ENCODE measurements around the gene LDB2. TPM values are rescaled to one million over a fixed set of nuclear protein-coding genes. Genes with fewer than 3 reads are reported as not detected.

The LDB2 gene
- total RNA-seq, 2 donors from 2014 or later: 11.4 to 14.5 TPM

DNA sequence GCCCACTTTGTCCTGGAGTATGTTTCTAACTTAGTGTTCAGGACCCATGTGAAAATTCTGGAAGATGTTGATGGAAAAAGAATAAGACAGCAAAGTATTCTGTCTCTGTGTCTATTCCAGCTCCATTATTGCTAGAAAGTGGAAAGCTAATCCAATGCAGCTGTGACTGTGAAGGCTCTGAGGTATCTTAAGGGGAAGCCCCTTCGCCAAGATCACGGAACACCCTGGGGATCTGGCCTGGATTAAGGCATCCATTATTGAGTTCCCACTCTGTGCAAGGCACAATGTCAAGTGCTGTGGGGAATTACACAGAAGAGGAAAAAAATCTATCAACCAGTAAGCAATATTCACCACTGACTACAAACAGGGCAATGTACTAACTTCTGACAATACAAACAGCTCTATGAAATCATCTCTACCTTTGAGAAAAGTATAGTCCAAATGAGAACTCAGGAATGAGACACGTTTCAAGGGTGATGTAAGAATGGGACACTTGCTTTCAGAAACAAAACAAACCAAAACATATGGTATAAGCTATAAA is 222.1 kb downstream of the LDB2 start:
- H3K27ac Mint-ChIP-seq: no peak overlapping the region
- H3K9ac ChIP-seq (ENCODE audit: extremely low read depth, low read length, poor library complexity, severe bottlenecking): no peak overlapping the region
- H3K9me3 ChIP-seq (ENCODE audit: control insufficient read depth, low read length): no peaks in the 10 kb centered on the region
- TF ChIP-seq, protein P1, sequence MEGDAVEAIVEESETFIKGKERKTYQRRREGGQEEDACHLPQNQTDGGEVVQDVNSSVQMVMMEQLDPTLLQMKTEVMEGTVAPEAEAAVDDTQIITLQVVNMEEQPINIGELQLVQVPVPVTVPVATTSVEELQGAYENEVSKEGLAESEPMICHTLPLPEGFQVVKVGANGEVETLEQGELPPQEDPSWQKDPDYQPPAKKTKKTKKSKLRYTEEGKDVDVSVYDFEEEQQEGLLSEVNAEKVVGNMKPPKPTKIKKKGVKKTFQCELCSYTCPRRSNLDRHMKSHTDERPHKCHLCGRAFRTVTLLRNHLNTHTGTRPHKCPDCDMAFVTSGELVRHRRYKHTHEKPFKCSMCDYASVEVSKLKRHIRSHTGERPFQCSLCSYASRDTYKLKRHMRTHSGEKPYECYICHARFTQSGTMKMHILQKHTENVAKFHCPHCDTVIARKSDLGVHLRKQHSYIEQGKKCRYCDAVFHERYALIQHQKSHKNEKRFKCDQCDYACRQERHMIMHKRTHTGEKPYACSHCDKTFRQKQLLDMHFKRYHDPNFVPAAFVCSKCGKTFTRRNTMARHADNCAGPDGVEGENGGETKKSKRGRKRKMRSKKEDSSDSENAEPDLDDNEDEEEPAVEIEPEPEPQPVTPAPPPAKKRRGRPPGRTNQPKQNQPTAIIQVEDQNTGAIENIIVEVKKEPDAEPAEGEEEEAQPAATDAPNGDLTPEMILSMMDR (conservative IDR thresholded peaks at IDR 0.05): no peak
- H3K4me1 Mint-ChIP-seq: peaks cover 4% of the 10 kb centered on the region
- H3K4me3 ChIP-seq (ENCODE audit: low read length): no peak overlapping the region
- DNase-seq: no peak
- H3K27ac ChIP-seq (ENCODE audit: low read depth, low read length): no peak overlapping the region
- no peaks in the 10 kb centered on the region for H3K27me3 ChIP-seq (ENCODE audit: control insufficient read depth, insufficient read depth, low read length, poor library complexity, severe bottlenecking)
- 95 to 100% methylated on average over 1 to 3 of the region's 3 CpGs for WGBS, 2 experiments (ENCODE audit: insufficient coverage in 1 of 2, insufficient read length in 1 of 2)
- H3K4me1 ChIP-seq (ENCODE audit: control insufficient read depth, insufficient read depth, low read length): no peaks in the 10 kb centered on the region
- H3K27me3 Mint-ChIP-seq (ENCODE audit: insufficient read depth): no peaks in the 10 kb centered on the region
- no peak overlapping the region for H3K4me3 Mint-ChIP-seq
- no peaks in the 10 kb centered on the region for H3K36me3 ChIP-seq (ENCODE audit: control insufficient read depth, insufficient read depth, low read length)
- no peaks in the 10 kb centered on the region for H3K36me3 Mint-ChIP-seq (ENCODE audit: low read depth)
- H3K9me3 Mint-ChIP-seq: no peaks in the 10 kb centered on the region

DNA sequence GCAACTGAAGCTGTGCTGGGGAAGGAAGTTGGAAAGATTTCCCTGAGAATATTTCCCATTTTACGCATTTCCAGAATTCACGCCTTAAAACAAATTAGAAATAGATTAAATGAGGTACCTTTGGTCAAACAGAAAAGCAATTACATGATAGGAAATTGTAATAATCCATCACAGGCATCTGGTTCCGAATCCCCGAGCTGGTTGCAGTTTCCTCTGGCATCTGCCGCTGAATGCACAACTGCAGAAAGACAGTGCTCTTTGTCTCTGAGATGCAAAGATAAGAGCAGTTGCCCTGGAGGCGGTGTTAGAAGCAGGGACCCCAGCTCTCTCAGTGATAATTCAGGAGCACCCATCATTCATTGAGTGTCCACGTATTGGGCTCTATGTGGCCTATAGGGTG is 224.4 kb downstream of the LDB2 start:
- H3K27me3 Mint-ChIP-seq (ENCODE audit: insufficient read depth): no peaks in the 10 kb centered on the region
- no peaks in the 10 kb centered on the region for H3K9me3 ChIP-seq (ENCODE audit: control insufficient read depth, low read length)
- H3K4me3 Mint-ChIP-seq: no peak overlapping the region
- WGBS, 2 experiments (ENCODE audit: insufficient coverage in 1 of 2, insufficient read length in 1 of 2): 81 to 83% methylated on average over 7 of the region's 7 CpGs
- H3K4me1 ChIP-seq (ENCODE audit: control insufficient read depth, insufficient read depth, low read length): no peaks in the 10 kb centered on the region
- H3K9ac ChIP-seq (ENCODE audit: extremely low read depth, low read length, poor library complexity, severe bottlenecking): no peak overlapping the region
- DNase-seq: no peak
- no peak overlapping the region for H3K27ac ChIP-seq (ENCODE audit: low read depth, low read length)
- H3K36me3 ChIP-seq (ENCODE audit: control insufficient read depth, insufficient read depth, low read length): no peaks in the 10 kb centered on the region
- H3K4me1 Mint-ChIP-seq: peaks cover 4% of the 10 kb centered on the region
- no peaks in the 10 kb centered on the region for H3K9me3 Mint-ChIP-seq
- TF ChIP-seq, protein P1 (conservative IDR thresholded peaks at IDR 0.05): no peak
- H3K4me3 ChIP-seq (ENCODE audit: low read length): no peak overlapping the region
- no peaks in the 10 kb centered on the region for H3K27me3 ChIP-seq (ENCODE audit: control insufficient read depth, insufficient read depth, low read length, poor library complexity, severe bottlenecking)
- H3K36me3 Mint-ChIP-seq (ENCODE audit: low read depth): no peaks in the 10 kb centered on the region
- no peak overlapping the region for H3K27ac Mint-ChIP-seq

DNA sequence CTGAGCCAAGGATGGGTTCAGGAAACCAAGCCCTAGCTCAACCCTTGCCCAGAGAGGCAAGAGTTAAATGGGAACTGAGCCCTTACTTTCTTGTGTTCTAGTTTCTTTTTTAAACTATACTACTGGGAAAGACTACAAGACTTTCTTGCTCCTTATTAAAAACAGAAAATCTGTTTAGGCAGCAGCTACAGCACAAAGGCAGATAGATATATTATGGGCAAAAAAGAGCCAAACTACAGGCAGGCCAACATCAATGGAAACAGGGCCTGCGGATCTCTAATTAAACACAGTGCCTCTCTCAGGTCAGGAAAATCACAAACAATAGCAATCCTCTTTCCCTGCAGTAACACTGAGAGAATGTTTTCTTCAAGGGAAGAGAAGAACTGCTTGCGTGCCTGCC is 226.0 kb downstream of the LDB2 start:
- DNase-seq: no peak
- Histone ChIP-seq H3K9me3 (ENCODE audit: control insufficient read depth, low read length) (no peaks in the 10 kb centered on the region), H3K27ac (ENCODE audit: low read depth, low read length) (no peak overlapping the region), H3K4me3 (ENCODE audit: low read length) (no peak overlapping the region), H3K27me3 (ENCODE audit: control insufficient read depth, insufficient read depth, low read length, poor library complexity, severe bottlenecking) (no peaks in the 10 kb centered on the region), H3K9ac (ENCODE audit: extremely low read depth, low read length, poor library complexity, severe bottlenecking) (no peak overlapping the region), H3K4me1 (ENCODE audit: control insufficient read depth, insufficient read depth, low read length) (no peaks in the 10 kb centered on the region), H3K36me3 (ENCODE audit: control insufficient read depth, insufficient read depth, low read length) (no peaks in the 10 kb centered on the region)
- no peaks in the 10 kb centered on the region for H3K36me3 Mint-ChIP-seq (ENCODE audit: low read depth)
- no peak overlapping the region for H3K27ac Mint-ChIP-seq
- H3K4me1 Mint-ChIP-seq: no peaks in the 10 kb centered on the region
- no peaks in the 10 kb centered on the region for H3K27me3 Mint-ChIP-seq (ENCODE audit: insufficient read depth)
- TF ChIP-seq, protein P1 (conservative IDR thresholded peaks at IDR 0.05): no peak
- no peak overlapping the region for H3K4me3 Mint-ChIP-seq
- H3K9me3 Mint-ChIP-seq: no peaks in the 10 kb centered on the region
- WGBS, 2 experiments (ENCODE audit: insufficient coverage in 1 of 2, insufficient read length in 1 of 2): 80 to 83% methylated on average over 1 to 2 of the region's 2 CpGs
